ENCODE data around the gene APCDD1L.

- TF ChIP-seq POLR2A (IDR thresholded peaks at IDR 0.05; ENCODE audit: low read depth, low read length) (no peak), POLR2AphosphoS5 (IDR thresholded peaks at IDR 0.05; ENCODE audit: low read depth, low read length) (no peak), TAF1 (IDR thresholded peaks at IDR 0.05; ENCODE audit: borderline replicate concordance, low read depth, low read length) (no peak)
Observed at GRCh38 chr20:58513580-58514285, 1.5 kb downstream of the APCDD1L start.

Data from GM12892 (cell line).